LNCAP (cell line): ENCODE measurements around the gene LARP4B.
A peak's percentile ranks its signal among the peaks of the same experiment; 100 is the strongest.

ENCODE experiments used
- TF ChIP-seq, protein P1 (sequence below): fragments of 450-650 bp; IDR thresholded peaks from 2 replicates; pipeline ENCODE4 v1.5.1; 2017; ENCODE audit warnings: mild to moderate bottlenecking

LARP4B gene

DNA sequence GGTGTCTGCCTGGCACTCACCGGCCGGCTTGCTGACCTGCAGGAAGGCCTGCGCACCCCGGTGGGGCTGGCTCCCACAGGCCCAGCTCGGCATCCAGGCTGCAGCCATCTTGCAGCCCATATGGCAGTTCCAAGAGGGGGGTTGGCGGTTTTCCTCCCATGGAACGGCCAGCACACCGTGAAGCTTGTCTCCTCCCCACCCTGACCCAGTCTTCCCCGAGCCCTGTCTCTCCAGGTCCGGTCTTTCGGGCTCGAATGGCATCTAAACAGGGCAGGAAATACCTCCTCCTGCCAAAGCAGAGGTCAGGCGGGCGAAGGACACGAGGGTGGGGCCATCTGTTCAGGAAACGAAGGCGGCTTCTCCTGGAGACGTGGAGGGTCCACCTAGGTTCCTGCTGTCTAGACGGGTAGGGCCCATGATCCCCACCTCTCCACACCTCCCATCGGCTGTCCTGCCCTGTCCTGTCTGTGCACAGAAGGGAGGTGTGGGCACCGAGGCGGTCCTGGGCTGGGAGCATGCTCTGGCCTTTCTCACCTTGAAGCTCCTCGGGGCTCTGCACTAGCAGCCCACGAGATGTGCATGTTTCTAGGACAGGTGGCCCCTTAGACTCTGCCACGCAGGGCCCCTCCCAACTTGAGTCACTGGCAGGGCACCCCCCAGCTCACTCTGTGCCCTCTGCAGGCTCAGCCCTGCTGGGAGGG lies 128.3 kb downstream of the LARP4B start:
- TF ChIP-seq, protein P1, sequence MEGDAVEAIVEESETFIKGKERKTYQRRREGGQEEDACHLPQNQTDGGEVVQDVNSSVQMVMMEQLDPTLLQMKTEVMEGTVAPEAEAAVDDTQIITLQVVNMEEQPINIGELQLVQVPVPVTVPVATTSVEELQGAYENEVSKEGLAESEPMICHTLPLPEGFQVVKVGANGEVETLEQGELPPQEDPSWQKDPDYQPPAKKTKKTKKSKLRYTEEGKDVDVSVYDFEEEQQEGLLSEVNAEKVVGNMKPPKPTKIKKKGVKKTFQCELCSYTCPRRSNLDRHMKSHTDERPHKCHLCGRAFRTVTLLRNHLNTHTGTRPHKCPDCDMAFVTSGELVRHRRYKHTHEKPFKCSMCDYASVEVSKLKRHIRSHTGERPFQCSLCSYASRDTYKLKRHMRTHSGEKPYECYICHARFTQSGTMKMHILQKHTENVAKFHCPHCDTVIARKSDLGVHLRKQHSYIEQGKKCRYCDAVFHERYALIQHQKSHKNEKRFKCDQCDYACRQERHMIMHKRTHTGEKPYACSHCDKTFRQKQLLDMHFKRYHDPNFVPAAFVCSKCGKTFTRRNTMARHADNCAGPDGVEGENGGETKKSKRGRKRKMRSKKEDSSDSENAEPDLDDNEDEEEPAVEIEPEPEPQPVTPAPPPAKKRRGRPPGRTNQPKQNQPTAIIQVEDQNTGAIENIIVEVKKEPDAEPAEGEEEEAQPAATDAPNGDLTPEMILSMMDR, result no peak

DNA sequence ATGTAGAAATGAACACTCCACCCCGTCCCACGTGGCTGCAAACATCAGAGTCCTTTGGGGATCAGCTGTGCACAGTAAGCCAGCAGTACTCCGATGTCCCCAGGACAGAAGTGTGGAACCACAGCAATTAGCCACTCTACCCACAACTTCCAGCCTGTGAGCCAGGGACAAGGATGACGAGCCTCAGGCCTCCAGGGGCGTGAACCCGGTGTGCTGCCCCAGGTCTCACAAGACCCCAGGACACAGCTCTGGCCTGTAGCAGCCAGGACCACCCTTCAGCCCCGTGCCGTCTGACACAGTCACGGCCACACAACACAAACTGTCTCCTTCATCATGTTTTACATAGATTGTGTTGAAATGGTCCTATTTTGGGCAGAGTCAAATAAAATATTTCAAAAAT lies 129.0 kb downstream of the LARP4B start:
- TF ChIP-seq, protein P1, result no peak

DNA sequence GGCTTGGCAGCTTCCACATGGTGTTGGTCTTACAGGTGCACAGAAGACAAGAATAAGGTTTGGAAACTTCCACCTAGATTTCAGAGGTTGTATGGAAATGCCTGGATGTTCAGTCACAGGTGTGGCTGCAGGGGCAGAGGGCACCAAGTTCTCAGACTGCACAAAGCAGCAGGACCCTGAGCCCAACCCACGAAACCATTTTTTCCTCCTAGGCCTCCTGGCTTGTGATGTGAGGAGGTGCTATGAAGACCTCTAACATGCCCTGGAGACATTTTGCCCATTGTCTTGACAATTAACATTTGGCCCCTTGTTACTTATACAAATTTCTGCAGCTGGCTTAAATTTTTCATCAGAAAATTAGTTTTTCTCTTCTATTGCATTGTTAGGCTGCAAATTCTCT lies 134.3 kb downstream of the LARP4B start:
- TF ChIP-seq, protein P1, result no peak

DNA sequence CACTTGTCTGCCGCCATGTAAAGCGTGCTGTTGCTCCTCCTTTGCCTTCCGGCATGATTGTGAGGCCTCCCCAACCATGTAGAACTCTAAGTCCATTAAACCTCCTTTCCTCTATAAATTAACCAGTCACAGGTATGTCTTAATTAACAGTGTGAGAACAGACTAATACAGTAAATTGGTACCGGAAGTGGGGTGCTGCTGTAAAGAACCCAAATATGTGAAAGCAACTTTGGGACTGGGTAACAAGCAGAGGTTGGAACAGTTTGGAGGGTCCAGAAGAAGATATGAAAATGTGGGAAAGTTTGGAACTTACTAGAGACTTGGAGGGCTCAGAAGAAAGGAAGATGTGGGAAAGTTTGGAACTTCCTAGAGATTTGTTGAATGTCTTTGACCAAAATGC lies 135.3 kb downstream of the LARP4B start:
- TF ChIP-seq, protein P1, result no peak

DNA sequence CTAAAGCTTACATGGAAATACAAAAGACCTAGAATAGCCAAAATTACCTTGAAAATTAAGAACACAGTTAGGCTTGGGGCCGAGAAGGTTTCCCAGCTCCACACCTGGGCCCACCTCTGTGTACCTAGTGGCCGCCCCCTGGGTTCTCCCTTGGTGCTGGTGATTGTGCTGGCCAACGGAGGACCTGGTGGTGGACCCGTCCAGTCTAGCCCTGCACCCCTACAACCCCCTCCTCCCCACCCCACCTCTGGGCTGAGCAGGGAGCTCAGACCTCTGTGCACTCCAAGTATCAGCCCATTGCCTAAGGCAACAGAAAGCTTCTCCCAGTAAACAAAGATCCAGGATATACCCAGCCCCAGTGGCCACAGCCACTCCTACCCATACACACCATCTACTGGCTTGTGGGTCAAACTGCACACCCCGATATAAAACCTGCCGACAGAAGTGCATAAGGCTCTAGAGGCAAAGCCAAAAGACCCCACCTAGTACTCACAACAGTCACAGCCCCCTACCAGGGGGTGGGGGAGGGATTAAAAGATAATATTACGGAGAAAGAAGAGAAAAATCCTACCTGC lies 137.0 kb downstream of the LARP4B start:
- TF ChIP-seq, protein P1, result peak; percentile 53

DNA sequence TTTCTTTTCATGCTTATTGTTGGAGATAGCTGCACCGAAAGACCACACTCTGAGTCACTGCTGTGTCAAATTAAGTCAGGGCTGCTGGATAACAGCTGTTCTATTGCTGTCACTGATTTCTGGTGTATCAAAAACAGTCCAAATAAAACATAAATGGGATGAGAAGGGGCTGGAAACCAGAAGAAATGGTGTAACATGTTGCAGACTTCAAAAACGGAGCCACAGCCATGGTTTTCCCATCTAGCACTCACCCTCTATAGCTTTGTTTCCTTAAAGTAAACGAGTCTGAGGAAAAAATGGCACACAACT lies 138.8 kb downstream of the LARP4B start:
- TF ChIP-seq, protein P1, result no peak

DNA sequence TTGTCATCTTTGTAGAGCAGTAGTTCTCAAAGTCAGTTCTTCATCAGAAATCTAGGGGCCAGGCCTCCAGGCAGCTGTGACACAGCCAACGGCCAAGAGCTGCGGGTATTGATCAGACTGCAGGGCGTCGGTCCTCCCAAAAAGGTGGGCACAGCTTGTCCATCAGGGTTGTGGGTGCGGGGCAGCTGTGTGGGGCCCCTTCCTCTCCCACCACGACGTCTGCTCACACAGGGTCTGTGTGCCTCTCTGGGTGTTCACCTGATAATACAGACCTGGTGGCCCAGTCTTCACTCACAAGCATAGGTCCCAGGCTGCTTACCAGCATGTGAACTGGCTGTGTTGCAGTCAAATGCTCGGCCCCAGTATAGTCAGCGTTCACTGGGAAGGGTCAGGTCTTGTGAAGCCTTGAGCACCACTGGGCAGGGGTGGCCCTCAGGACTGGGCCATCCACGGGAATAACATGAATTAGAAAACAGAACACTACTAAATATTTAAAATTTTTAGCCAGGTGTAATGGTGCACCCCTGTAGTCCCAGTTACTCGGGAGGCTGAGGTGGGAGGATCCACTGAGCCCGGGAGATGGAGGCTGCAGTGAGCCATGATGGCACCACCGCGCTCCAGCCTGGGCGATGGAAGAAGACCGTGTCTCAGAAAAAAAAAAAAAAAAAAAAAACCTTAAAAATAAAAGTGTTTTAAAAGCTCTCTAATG lies 139.3 kb downstream of the LARP4B start:
- TF ChIP-seq, protein P1, result no peak
